ENCODE data around the gene SMAD3. TPM values are rescaled to one million over a fixed set of nuclear protein-coding genes. Genes with fewer than 3 reads are reported as not detected.

The SMAD3 gene
- total and polyA plus RNA-seq, 2 experiments from 2014 or later: 30.8 to 34.0 TPM

GRCh38 chr15:67048281-67049279 lies 16.8 kb upstream of the SMAD3 start:
- peak; percentile 72 for DNase-seq
- Histone ChIP-seq H3K27me3 (replicated peaks; ENCODE audit: insufficient read depth) (no peaks in the 10 kb centered on the region), H3K36me3 (ENCODE audit: low read depth) (no peaks in the 10 kb centered on the region), H3K4me1 (ENCODE audit: insufficient read depth) (peaks cover 45% of the 10 kb centered on the region), H3K9me2 (ENCODE audit: insufficient read depth) (no peaks in the 10 kb centered on the region), H3K27ac (peak overlapping the region; percentile 86), H2AFZ (0 out of 2 replicates have a peak overlapping the region, but pooled peaks have one; percentile 1), H3K79me2 (ENCODE audit: insufficient read depth) (no peaks in the 10 kb centered on the region), H4K20me1 (ENCODE audit: insufficient read depth) (no peaks in the 10 kb centered on the region), H3K9ac (peak overlapping the region; percentile 46), H3F3A (ENCODE audit: insufficient read depth) (peaks cover 45% of the 10 kb centered on the region), H3K4me2 (ENCODE audit: unreplicated experiment) (peak overlapping the region; percentile 58), H3K9me3 (ENCODE audit: low read depth) (no peaks in the 10 kb centered on the region), H3K4me3 (no peak overlapping the region)
- WGBS, 2 experiments (ENCODE audit: low coverage in 1 of 2, low lambda C conversion rate in 2 of 2, missing lambda C conversion rate in 2 of 2): 55 to 61% methylated on average over 9 of the region's 9 CpGs
- in situ Hi-C loops (cut with MboI): no loop called here
- TF ChIP-seq EZH2phosphoT487 (IDR thresholded peaks at IDR 0.05; ENCODE audit: insufficient read depth, low read depth): no peak
- no peak for TF ChIP-seq EZH2 (IDR thresholded peaks at IDR 0.05; ENCODE audit: insufficient read depth, poor library complexity, severe bottlenecking)

GRCh38 chr15:67049351-67050044 lies 15.9 kb upstream of the SMAD3 start:
- peaks cover 40% of the 10 kb centered on the region for H3F3A ChIP-seq (ENCODE audit: insufficient read depth)
- 35 to 37% methylated on average over 6 of the region's 6 CpGs for WGBS, 2 experiments (ENCODE audit: low coverage in 1 of 2, low lambda C conversion rate in 2 of 2, missing lambda C conversion rate in 2 of 2)
- H3K79me2 ChIP-seq (ENCODE audit: insufficient read depth): no peaks in the 10 kb centered on the region
- in situ Hi-C loops (cut with MboI): no loop called here
- TF ChIP-seq EZH2phosphoT487 (IDR thresholded peaks at IDR 0.05; ENCODE audit: insufficient read depth, low read depth) (no peak), EZH2 (IDR thresholded peaks at IDR 0.05; ENCODE audit: insufficient read depth, poor library complexity, severe bottlenecking) (no peak)
- H3K4me1 ChIP-seq (ENCODE audit: insufficient read depth): peaks cover 37% of the 10 kb centered on the region
- H3K9ac ChIP-seq: peak overlapping the region; percentile 65
- no peaks in the 10 kb centered on the region for H3K27me3 ChIP-seq (replicated peaks; ENCODE audit: insufficient read depth)
- H4K20me1 ChIP-seq (ENCODE audit: insufficient read depth): no peaks in the 10 kb centered on the region
- H3K9me3 ChIP-seq (ENCODE audit: low read depth): no peaks in the 10 kb centered on the region
- no peak overlapping the region for H3K4me3 ChIP-seq
- H3K36me3 ChIP-seq (ENCODE audit: low read depth): no peaks in the 10 kb centered on the region
- peak overlapping the region; percentile 86 for H3K27ac ChIP-seq
- no peaks in the 10 kb centered on the region for H3K9me2 ChIP-seq (ENCODE audit: insufficient read depth)
- H2AFZ ChIP-seq: 0 out of 2 replicates have a peak overlapping the region, but pooled peaks have one; percentile 1
- H3K4me2 ChIP-seq (ENCODE audit: unreplicated experiment): peak overlapping the region; percentile 62
- peak; percentile 84 for DNase-seq

- Histone ChIP-seq H3K36me3 (ENCODE audit: low read depth) (no peaks in the 10 kb centered on the region), H3K4me1 (ENCODE audit: insufficient read depth) (peaks cover 34% of the 10 kb centered on the region)
- peak; percentile 81 for DNase-seq
These were observed 15.3 kb upstream of the SMAD3 start for GRCh38 chr15:67050062-67050461.

DNA sequence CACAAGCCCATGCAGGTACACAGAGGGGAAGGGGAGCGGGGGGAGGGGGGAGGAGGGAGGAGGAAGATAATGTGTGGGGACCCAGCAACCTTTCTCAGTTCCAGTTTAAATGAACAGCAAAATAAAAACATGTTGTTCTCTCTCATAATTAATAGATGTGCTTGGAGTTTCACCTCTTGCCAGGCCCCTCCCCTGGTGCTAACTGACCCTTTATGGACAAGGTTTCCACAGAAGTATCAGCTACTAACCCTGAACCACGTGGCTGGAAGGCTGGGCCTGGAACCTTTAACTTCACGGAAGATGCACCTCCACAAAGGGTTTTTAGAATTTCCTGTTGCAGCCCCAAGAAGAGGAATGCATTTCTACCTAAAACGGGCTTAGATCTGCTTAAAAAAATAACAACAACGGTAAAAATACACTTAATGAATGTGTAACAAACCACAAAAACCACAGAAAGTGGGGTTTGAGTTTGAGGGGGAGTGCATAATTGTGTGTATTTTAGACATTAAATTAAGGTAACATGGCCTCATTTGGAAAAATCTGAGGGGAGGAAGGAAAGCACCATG lies 14.8 kb upstream of the SMAD3 start:
- H2AFZ ChIP-seq: no peak overlapping the region
- WGBS, 2 experiments (ENCODE audit: low coverage in 1 of 2, low lambda C conversion rate in 2 of 2, missing lambda C conversion rate in 2 of 2): 6 to 10% methylated on average over 4 to 5 of the region's 5 CpGs
- peaks cover 39% of the 10 kb centered on the region for H3F3A ChIP-seq (ENCODE audit: insufficient read depth)
- H3K4me2 ChIP-seq (ENCODE audit: unreplicated experiment): peak overlapping the region; percentile 62
- no peaks in the 10 kb centered on the region for H3K36me3 ChIP-seq (ENCODE audit: low read depth)
- H3K9me3 ChIP-seq (ENCODE audit: low read depth): no peaks in the 10 kb centered on the region
- no peaks in the 10 kb centered on the region for H3K79me2 ChIP-seq (ENCODE audit: insufficient read depth)
- no peak overlapping the region for H3K9ac ChIP-seq
- H3K27me3 ChIP-seq (replicated peaks; ENCODE audit: insufficient read depth): no peaks in the 10 kb centered on the region
- peak overlapping the region; percentile 86 for H3K27ac ChIP-seq
- H3K4me3 ChIP-seq: no peak overlapping the region
- no peaks in the 10 kb centered on the region for H4K20me1 ChIP-seq (ENCODE audit: insufficient read depth)
- no peak for TF ChIP-seq EZH2 (IDR thresholded peaks at IDR 0.05; ENCODE audit: insufficient read depth, poor library complexity, severe bottlenecking)
- TF ChIP-seq EZH2phosphoT487 (IDR thresholded peaks at IDR 0.05; ENCODE audit: insufficient read depth, low read depth): no peak
- H3K4me1 ChIP-seq (ENCODE audit: insufficient read depth): peaks cover 34% of the 10 kb centered on the region
- no peak for DNase-seq
- in situ Hi-C loops (cut with MboI): no loop called here
- H3K9me2 ChIP-seq (ENCODE audit: insufficient read depth): no peaks in the 10 kb centered on the region

More at GRCh38 chr15:67050062-67050461, 15.3 kb upstream of the SMAD3 start:
- no peaks in the 10 kb centered on the region for H3K27me3 ChIP-seq (replicated peaks; ENCODE audit: insufficient read depth)
- no peak overlapping the region for H3K4me3 ChIP-seq
- in situ Hi-C loops (cut with MboI): no loop called here
- H4K20me1 ChIP-seq (ENCODE audit: insufficient read depth): no peaks in the 10 kb centered on the region
- no peaks in the 10 kb centered on the region for H3K79me2 ChIP-seq (ENCODE audit: insufficient read depth)
- H3K9ac ChIP-seq: peak overlapping the region; percentile 65
- H3K9me2 ChIP-seq (ENCODE audit: insufficient read depth): no peaks in the 10 kb centered on the region
- peaks cover 40% of the 10 kb centered on the region for H3F3A ChIP-seq (ENCODE audit: insufficient read depth)
- no peak for TF ChIP-seq EZH2 (IDR thresholded peaks at IDR 0.05; ENCODE audit: insufficient read depth, poor library complexity, severe bottlenecking)
- TF ChIP-seq EZH2phosphoT487 (IDR thresholded peaks at IDR 0.05; ENCODE audit: insufficient read depth, low read depth): no peak
- 4 to 6% methylated on average over 3 of the region's 3 CpGs for WGBS, 2 experiments (ENCODE audit: low coverage in 1 of 2, low lambda C conversion rate in 2 of 2, missing lambda C conversion rate in 2 of 2)
- no peaks in the 10 kb centered on the region for H3K9me3 ChIP-seq (ENCODE audit: low read depth)
- peak overlapping the region; percentile 62 for H3K4me2 ChIP-seq (ENCODE audit: unreplicated experiment)
- H2AFZ ChIP-seq: no peak overlapping the region
- peak overlapping the region; percentile 86 for H3K27ac ChIP-seq
